HCT116 (cell line): ENCODE measurements around the gene OR2T34. TPM values are rescaled to one million over a fixed set of nuclear protein-coding genes. Genes with fewer than 3 reads are reported as not detected.

Experiments used
- ATAC-seq: fragments of 200-7000 bp; cut with Tn5 transposase; 2 replicates; pipeline ENCODE4 v1.9.1; 2020; ENCODE audit warnings: mild to moderate bottlenecking, moderate library complexity
- BruUV-seq: library from RNA; stranded (reverse); fragments of 400-500 nt; replicated peaks from 2 replicates; lab custom pipeline; 2021; lab: Mats Ljungman, UMichigan
- CTCF ChIA-PET: fragments of 300-600 bp; sonication (Branson Sonifier 250); formaldehyde crosslinking; loops from one replicate; lab custom pipeline; 2021; ENCODE audit warnings: antibody characterized with exemption; lab: Charles Lee
- POLR2A ChIA-PET: fragments of 300-600, 350-600 bp; sonication (Branson Sonifier 250); formaldehyde crosslinking; loops from one replicate; lab custom pipeline; 2021; ENCODE audit warnings: antibody characterized with exemption; lab: Charles Lee
- RAD21 ChIA-PET, 2 experiments: fragments of 300-600 bp; sonication (Branson Sonifier 250); formaldehyde crosslinking; loops; one replicate each; lab custom pipeline; 2023; ENCODE audit warnings: low total read pairs in 2 of 2; ENCODE audit not compliant: uncharacterized antibody in 2 of 2, unreplicated experiment in 2 of 2, low non-redundant PET in 1 of 2; lab: Charles Lee
- DNase-seq: peaks from one replicate; pipeline ENCODE4 v3.0.0-alpha.2; 2010; ENCODE audit warnings: low read depth, low spot score
- H2AFZ ChIP-seq: fragments of 200-600 bp; shearing (Covaris generic), sonication (generic); 2 replicates; pipeline ENCODE4 v1.6.1; 2017; ENCODE audit warnings: low read depth, mixed run types, mixed read lengths, antibody characterized with exemption, low read length; ENCODE audit not compliant: poor library complexity, severe bottlenecking
- H3K27ac ChIP-seq: 2 replicates; pipeline ENCODE4 v1.5.1; 2012; ENCODE audit warnings: low read depth, low read length
- H3K27me3 ChIP-seq: fragments of 200-600 bp; sonication (generic); 2 replicates; pipeline ENCODE4 v1.6.1; 2016; ENCODE audit warnings: mixed run types, low read length, mixed read lengths; ENCODE audit not compliant: insufficient read depth
- H3K36me3 ChIP-seq, 2 experiments: fragments of 200-500 bp in 1 of 2; fragments of 200-600 bp in 1 of 2; sonication (Bioruptor generic) in 1 of 2; sonication (generic) in 1 of 2; 2 replicates each; pipeline versions ENCODE4 v1.5.1 to v1.6.1; 2014 to 2016; ENCODE audit warnings: low read length in 2 of 2, inconsistent platforms in 1 of 2, mixed read lengths in 1 of 2, mixed run types in 1 of 2; ENCODE audit not compliant: insufficient read depth in 2 of 2, control insufficient read depth in 1 of 2
- H3K4me1 ChIP-seq, 2 experiments: fragments of 200-600 bp in 1 of 2; sonication (generic) in 1 of 2; 2 replicates each; pipeline versions ENCODE4 v1.5.1 to v1.6.1; 2012 to 2017; ENCODE audit warnings: low read length in 2 of 2, inconsistent platforms in 1 of 2, mild to moderate bottlenecking in 1 of 2, mixed read lengths in 1 of 2, mixed run types in 1 of 2, moderate library complexity in 1 of 2; ENCODE audit not compliant: insufficient read depth in 2 of 2, control insufficient read depth in 1 of 2
- H3K4me2 ChIP-seq: fragments of 200-600 bp; sonication (generic); 2 replicates; pipeline ENCODE4 v1.6.1; 2017; ENCODE audit warnings: mixed run types, low read length, mixed read lengths
- H3K4me3 ChIP-seq, 2 experiments: fragments of 200-600 bp in 1 of 2; sonication (generic) in 1 of 2; replicated peaks in 1 of 2; 2 replicates each; pipeline ENCODE4 v1.5.1; 2011 to 2016; ENCODE audit warnings: low read length in 2 of 2, control low read depth in 1 of 2, low read depth in 1 of 2, mild to moderate bottlenecking in 1 of 2, mixed read lengths in 1 of 2, mixed run types in 1 of 2
- H3K79me2 ChIP-seq: fragments of 200-600 bp; sonication (generic); 2 replicates; pipeline ENCODE4 v1.6.1; 2017; ENCODE audit warnings: mild to moderate bottlenecking, mixed run types, low read length, moderate library complexity, mixed read lengths; ENCODE audit not compliant: insufficient read depth
- H3K9ac ChIP-seq: fragments of 200-600 bp; sonication (generic); 2 replicates; pipeline ENCODE4 v1.6.1; 2016; ENCODE audit warnings: low read length, mixed read lengths
- H3K9me2 ChIP-seq: fragments of 200-600 bp; sonication (generic), shearing (Covaris generic); 2 replicates; pipeline ENCODE4 v1.6.1; 2017; ENCODE audit warnings: mixed run types, mild to moderate bottlenecking, moderate library complexity; ENCODE audit not compliant: insufficient read depth
- H3K9me3 ChIP-seq, 2 experiments: fragments of 200-500 bp in 1 of 2; fragments of 200-600 bp in 1 of 2; sonication (Bioruptor generic) in 1 of 2; sonication (generic) in 1 of 2; 2 replicates each; pipeline ENCODE4 v1.6.1; 2014 to 2017; ENCODE audit warnings: low read length in 2 of 2, mixed read lengths in 2 of 2, inconsistent platforms in 1 of 2, low read depth in 1 of 2, mild to moderate bottlenecking in 1 of 2, mixed run types in 1 of 2, moderate library complexity in 1 of 2; ENCODE audit not compliant: control insufficient read depth in 1 of 2, insufficient read depth in 1 of 2
- H4K20me1 ChIP-seq: fragments of 200-600 bp; sonication (generic), shearing (Covaris generic); 2 replicates; pipeline ENCODE4 v1.6.1; 2017; ENCODE audit warnings: mixed run types, mild to moderate bottlenecking, moderate library complexity; ENCODE audit not compliant: insufficient read depth
- ATF3 ChIP-seq: IDR thresholded peaks from 2 replicates; pipeline ENCODE4 v1.6.1; 2012
- CBX3 ChIP-seq: IDR thresholded peaks from 2 replicates; pipeline ENCODE4 v1.6.1; 2012; ENCODE audit warnings: low read depth
- CTCF ChIP-seq, 3 experiments: fragments of 200-600 bp in 1 of 3; sonication (generic) in 1 of 3; IDR thresholded peaks in 2 of 3; conservative IDR thresholded peaks in 1 of 3; 2 replicates each; pipeline ENCODE4 v1.5.1; 2012 to 2017; ENCODE audit warnings: low read depth in 2 of 3, low read length in 2 of 3, antibody characterized with exemption in 1 of 3, borderline replicate concordance in 1 of 3, control low read depth in 1 of 3, mild to moderate bottlenecking in 1 of 3, mixed read lengths in 1 of 3, mixed run types in 1 of 3, moderate library complexity in 1 of 3; ENCODE audit not compliant: insufficient read depth in 1 of 3
- EGR1 ChIP-seq: IDR thresholded peaks from 2 replicates; pipeline ENCODE4 v1.6.1; 2012; ENCODE audit warnings: low read depth
- ELF1 ChIP-seq: IDR thresholded peaks from 2 replicates; pipeline ENCODE4 v1.6.1; 2012; ENCODE audit warnings: low read depth, borderline replicate concordance
- EZH2 ChIP-seq: fragments of 200-600 bp; sonication (generic); IDR thresholded peaks from 2 replicates; pipeline ENCODE4 v1.6.1; 2017; ENCODE audit warnings: antibody characterized with exemption, mixed run types
- FOSL1 ChIP-seq: IDR thresholded peaks from 2 replicates; pipeline ENCODE4 v1.6.1; 2012; ENCODE audit warnings: low read depth
- JUND ChIP-seq: IDR thresholded peaks from 2 replicates; pipeline ENCODE4 v1.6.1; 2012
- MAX ChIP-seq: IDR thresholded peaks from 2 replicates; pipeline ENCODE4 v1.6.1; 2012
- POLR2A ChIP-seq: IDR thresholded peaks from 2 replicates; pipeline ENCODE4 v1.7.0; 2011; ENCODE audit warnings: borderline replicate concordance; ENCODE audit not compliant: insufficient read depth, insufficient read length; ENCODE audit errors: extremely low read depth
- REST ChIP-seq: IDR thresholded peaks from 2 replicates; pipeline ENCODE4 v1.6.1; 2012; ENCODE audit warnings: low read depth
- SIN3A ChIP-seq: IDR thresholded peaks from 2 replicates; pipeline ENCODE4 v1.6.1; 2012; ENCODE audit warnings: low read depth
- SRF ChIP-seq: IDR thresholded peaks from 2 replicates; pipeline ENCODE4 v1.6.1; 2012; ENCODE audit warnings: low read depth
- TCF7L2 ChIP-seq: IDR thresholded peaks from 2 replicates; pipeline ENCODE4 v1.7.0; 2011; ENCODE audit warnings: borderline replicate concordance, inconsistent platforms; ENCODE audit not compliant: insufficient read depth, insufficient read length; ENCODE audit errors: extremely low read depth
- YY1 ChIP-seq: IDR thresholded peaks from 2 replicates; pipeline ENCODE4 v1.6.1; 2011; ENCODE audit warnings: low read length, low read depth, moderate library complexity, mild to moderate bottlenecking; ENCODE audit not compliant: insufficient replicate concordance; ENCODE audit errors: extremely low read depth
- ZBTB33 ChIP-seq: IDR thresholded peaks from 2 replicates; pipeline ENCODE4 v1.6.1; 2011; ENCODE audit warnings: mild to moderate bottlenecking, low read length, moderate library complexity; ENCODE audit not compliant: insufficient replicate concordance; ENCODE audit errors: extremely low read depth
- ZFX ChIP-seq: fragments of 450-650 bp; IDR thresholded peaks from 2 replicates; pipeline ENCODE4 v1.6.1; 2017
- ZNF274 ChIP-seq: fragments of 200-500 bp; sonication (Bioruptor generic); IDR thresholded peaks from 2 replicates; pipeline ENCODE4 v1.6.1; 2014; ENCODE audit warnings: mild to moderate bottlenecking, low read depth, low read length, inconsistent platforms
- intact Hi-C: fragments of 100-400 bp; cut with micrococcal nuclease; formaldehyde crosslinking; loops from 2 replicates; pipeline ENCODE4 v1.10.0; 2022
- total RNA-seq: library from RNA; stranded (reverse); gene quantifications from one replicate; pipeline ENCODE4 v1.2.1, GENCODE V29; 2021; ENCODE audit not compliant: unreplicated experiment

Gene OR2T34
- total RNA-seq, 1 experiment from 2014 or later, result not detected

GRCh38 chr1:248611883-248612414 lies 37.4 kb upstream of the OR2T34 start:
- ChIA-PET CTCF (no interaction called here), RAD21 (no interaction called here), POLR2A (no interaction called here)
- Histone ChIP-seq H3K4me3 (no peak overlapping the region), H3K4me2 (no peak overlapping the region), H3K27ac (no peak overlapping the region), H4K20me1 (no peaks in the 10 kb centered on the region), H3K27me3 (0 out of 2 replicates have a peak, but pooled peaks cover 3% of the 10 kb centered on the region), H2AFZ (no peak overlapping the region), H3K79me2 (no peaks in the 10 kb centered on the region), H3K9me2 (no peaks in the 10 kb centered on the region), H3K36me3 (no peaks in the 10 kb centered on the region), H3K9me3 (no peaks in the 10 kb centered on the region), H3K9ac (no peak overlapping the region), H3K4me1 (no peaks in the 10 kb centered on the region)
- no TSS peak for BruUV-seq
- ATAC-seq (peak; percentile 30; the same call in 1 of the 2 replicates), DNase-seq (no peak)
- intact Hi-C loops, result no loop called here
- TF ChIP-seq ELF1 (no peak), CBX3 (no peak), MAX (no peak), ZNF274 (no peak), REST (no peak), EZH2 (no peak), TCF7L2 (no peak), EGR1 (no peak), ATF3 (no peak), ZBTB33 (no peak), POLR2A (no peak), CTCF (IDR thresholded peaks at IDR 0.05 in 2 of 3, conservative IDR thresholded peaks at IDR 0.05 in 1 of 3; ENCODE audit: borderline replicate concordance in 1 of 3, insufficient read depth in 1 of 3, low read depth in 2 of 3, low read length in 2 of 3) (no peak), SIN3A (no peak), SRF (no peak), YY1 (no peak), ZFX (no peak), FOSL1 (no peak), JUND (no peak)
